PC-9 (cell line): ENCODE results near the gene LIME1. TPM values are rescaled to one million over a fixed set of nuclear protein-coding genes. Genes with fewer than 3 reads are reported as not detected.

Source experiments
- BruUV-seq: library from RNA; stranded (reverse); fragments of 400-500 nt; replicated peaks from 2 replicates; lab custom pipeline; 2021; lab: Mats Ljungman, UMichigan
- CTCF ChIA-PET: fragments of 300-600 bp; sonication (Branson Sonifier 250); formaldehyde crosslinking; loops from one replicate; lab custom pipeline; 2022; ENCODE audit warnings: antibody characterized with exemption; lab: Charles Lee
- POLR2A ChIA-PET: fragments of 300-600 bp; sonication (Branson Sonifier 250); formaldehyde crosslinking; loops from one replicate; lab custom pipeline; 2022; ENCODE audit warnings: antibody characterized with exemption; ENCODE audit not compliant: unreplicated experiment; lab: Charles Lee
- DNase-seq, 2 experiments: peaks; one replicate each; pipeline versions ENCODE4 v3.0.0 to v3.0.0-alpha.2; 2015 to 2022; ENCODE audit warnings: mixed read lengths in 1 of 2
- H2AFZ ChIP-seq: fragments of 200-600 bp; sonication (generic); 2 replicates; pipeline ENCODE4 v1.8.1; 2017; ENCODE audit warnings: antibody characterized with exemption
- H3F3A ChIP-seq: fragments of 200-600 bp; sonication (generic); 2 replicates; pipeline ENCODE4 v1.8.1; 2017; ENCODE audit warnings: antibody characterized with exemption, mild to moderate bottlenecking, low read depth; ENCODE audit not compliant: insufficient read depth
- H3K27ac ChIP-seq: fragments of 200-600 bp; sonication (generic); 2 replicates; pipeline ENCODE4 v1.6.1; 2016; ENCODE audit warnings: mixed run types
- H3K27me3 ChIP-seq: fragments of 200-600 bp; sonication (generic); 2 replicates; pipeline ENCODE4 v1.6.1; 2016; ENCODE audit warnings: low read depth, mixed run types; ENCODE audit not compliant: insufficient read depth
- H3K36me3 ChIP-seq: fragments of 200-600 bp; sonication (generic); 2 replicates; pipeline ENCODE4 v1.6.1; 2016; ENCODE audit warnings: low read depth, mixed run types
- H3K4me1 ChIP-seq: fragments of 200-600 bp; sonication (generic); replicated peaks from 2 replicates; pipeline ENCODE4 v1.6.1; 2016; ENCODE audit warnings: mixed run types; ENCODE audit not compliant: insufficient read depth
- H3K4me2 ChIP-seq: fragments of 200-600 bp; sonication (generic); 2 replicates; pipeline ENCODE4 v1.6.1; 2017; ENCODE audit warnings: mixed run types
- H3K4me3 ChIP-seq: fragments of 200-600 bp; sonication (generic); 2 replicates; pipeline ENCODE4 v1.6.1; 2016; ENCODE audit warnings: mixed run types
- H3K79me2 ChIP-seq: fragments of 200-600 bp; sonication (generic); 2 replicates; pipeline ENCODE4 v1.6.1; 2017; ENCODE audit warnings: low read depth, mixed run types
- H3K9me2 ChIP-seq: fragments of 200-600 bp; sonication (generic); 2 replicates; pipeline ENCODE4 v1.8.1; 2017; ENCODE audit warnings: mild to moderate bottlenecking; ENCODE audit not compliant: insufficient read depth
- H3K9me3 ChIP-seq: fragments of 200-600 bp; sonication (generic); 2 replicates; pipeline ENCODE4 v1.8.1; 2016; ENCODE audit warnings: low read depth; ENCODE audit not compliant: insufficient read depth
- H4K20me1 ChIP-seq: fragments of 200-600 bp; sonication (generic); 2 replicates; pipeline ENCODE4 v1.8.1; 2017; ENCODE audit not compliant: insufficient read depth
- EZH2 ChIP-seq: fragments of 200-600 bp; sonication (generic); IDR thresholded peaks from 2 replicates; pipeline ENCODE4 v1.8.0; 2017; ENCODE audit warnings: antibody characterized with exemption, low read depth
- intact Hi-C: fragments of 100-400 bp; cut with micrococcal nuclease; formaldehyde crosslinking; loops from one replicate; pipeline ENCODE4 v1.10.0; 2022; ENCODE audit not compliant: unreplicated experiment
- total RNA-seq: library from RNA; stranded (reverse); gene quantifications from 2 replicates; pipeline ENCODE4 v1.2.3, GENCODE V29; 2021
- TF ChIP-seq, protein P1 (sequence below): fragments of 200-600 bp; sonication (generic); conservative IDR thresholded peaks from 2 replicates; pipeline ENCODE4 v1.6.1; 2017; ENCODE audit warnings: mixed run types, antibody characterized with exemption, mild to moderate bottlenecking, moderate library complexity

LIME1 gene
- total RNA-seq, 1 experiment from 2014 or later, result 18.7 TPM

GRCh38 chr20:63740627-63741353, 4.3 kb downstream of the LIME1 start:
- no peak for TF ChIP-seq EZH2
- TF ChIP-seq, protein P1, sequence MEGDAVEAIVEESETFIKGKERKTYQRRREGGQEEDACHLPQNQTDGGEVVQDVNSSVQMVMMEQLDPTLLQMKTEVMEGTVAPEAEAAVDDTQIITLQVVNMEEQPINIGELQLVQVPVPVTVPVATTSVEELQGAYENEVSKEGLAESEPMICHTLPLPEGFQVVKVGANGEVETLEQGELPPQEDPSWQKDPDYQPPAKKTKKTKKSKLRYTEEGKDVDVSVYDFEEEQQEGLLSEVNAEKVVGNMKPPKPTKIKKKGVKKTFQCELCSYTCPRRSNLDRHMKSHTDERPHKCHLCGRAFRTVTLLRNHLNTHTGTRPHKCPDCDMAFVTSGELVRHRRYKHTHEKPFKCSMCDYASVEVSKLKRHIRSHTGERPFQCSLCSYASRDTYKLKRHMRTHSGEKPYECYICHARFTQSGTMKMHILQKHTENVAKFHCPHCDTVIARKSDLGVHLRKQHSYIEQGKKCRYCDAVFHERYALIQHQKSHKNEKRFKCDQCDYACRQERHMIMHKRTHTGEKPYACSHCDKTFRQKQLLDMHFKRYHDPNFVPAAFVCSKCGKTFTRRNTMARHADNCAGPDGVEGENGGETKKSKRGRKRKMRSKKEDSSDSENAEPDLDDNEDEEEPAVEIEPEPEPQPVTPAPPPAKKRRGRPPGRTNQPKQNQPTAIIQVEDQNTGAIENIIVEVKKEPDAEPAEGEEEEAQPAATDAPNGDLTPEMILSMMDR, result no peak
- Histone ChIP-seq H3K9me3 (no peaks in the 10 kb centered on the region), H4K20me1 (no peaks in the 10 kb centered on the region; the same call in 1 of the 2 replicates), H2AFZ (peak overlapping the region; percentile 46), H3F3A (peaks cover 44% of the 10 kb centered on the region), H3K27me3 (no peaks in the 10 kb centered on the region), H3K4me2 (peak overlapping the region; percentile 72), H3K79me2 (peaks cover 10% of the 10 kb centered on the region; the same call in 1 of the 2 replicates), H3K36me3 (no peaks in the 10 kb centered on the region), H3K9me2 (no peaks in the 10 kb centered on the region), H3K4me3 (peak overlapping the region; percentile 44), H3K4me1 (peaks cover 9% of the 10 kb centered on the region), H3K27ac (0 out of 2 replicates have a peak overlapping the region, but pooled peaks have one; percentile 13)
- ChIA-PET CTCF (interaction anchor here (0.8 to 1.3 kb wide), 2 partner anchors 99 to 123 kb away, joined by 3 to 18 read pairs; no protein-coding TSS in a partner anchor), POLR2A (interaction anchor here (0.5 to 1.0 kb wide), 6 partner anchors 33 to 646 kb away, joined by 3 to 5 read pairs (median 4); partner anchors contain the start of genes ARFRP1 and ZGPAT)
- peak; percentile 82 to 95 for DNase-seq
- BruUV-seq, result TSS peak; percentile 44
- intact Hi-C loops, result loop anchor here (1.0 to 2.0 kb wide), 2 partner anchors 125 to 204 kb away; partner anchors contain the start of genes PTK6 and TPD52L2

DNA sequence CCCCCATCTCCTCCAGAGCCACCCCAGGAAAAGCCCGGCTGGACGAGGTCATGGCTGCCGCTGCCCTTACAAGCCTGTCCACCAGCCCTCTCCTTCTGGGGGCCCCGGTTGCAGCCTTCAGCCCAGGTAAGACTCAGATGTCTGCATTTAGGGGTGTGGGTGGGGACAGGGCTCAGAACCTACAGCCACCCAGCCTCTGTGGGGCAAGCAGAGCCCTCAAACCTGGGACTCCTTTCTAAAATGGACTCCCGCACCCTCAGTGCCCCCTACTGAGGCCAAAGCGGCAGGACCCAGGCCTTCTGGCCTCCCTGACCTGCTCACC, 4.9 kb downstream of the LIME1 start:
- Histone ChIP-seq H3K27ac (no peak overlapping the region), H3K4me2 (peak overlapping the region; percentile 72), H3K4me3 (peak overlapping the region; percentile 44; the same call in 1 of the 2 replicates), H3K79me2 (peaks cover 10% of the 10 kb centered on the region; the same call in 1 of the 2 replicates), H4K20me1 (no peaks in the 10 kb centered on the region; the same call in 1 of the 2 replicates), H2AFZ (peak overlapping the region; percentile 46; the same call in 1 of the 2 replicates), H3K9me2 (no peaks in the 10 kb centered on the region), H3K27me3 (no peaks in the 10 kb centered on the region), H3K9me3 (no peaks in the 10 kb centered on the region), H3K36me3 (no peaks in the 10 kb centered on the region), H3F3A (peaks cover 42% of the 10 kb centered on the region), H3K4me1 (peaks cover 9% of the 10 kb centered on the region)
- no peak for TF ChIP-seq EZH2
- TF ChIP-seq, protein P1, result no peak
- intact Hi-C loops, result loop anchor here (1.0 to 2.0 kb wide), 2 partner anchors 124 to 205 kb away; partner anchors contain the start of genes PTK6 and TPD52L2
- ChIA-PET POLR2A (interaction anchor here (0.6 to 1.0 kb wide), 4 partner anchors 33 to 647 kb away, joined by 3 to 5 read pairs (median 4); partner anchors contain the start of genes ARFRP1 and ZGPAT), CTCF (interaction anchor here (1.3 kb wide), 1 partner anchor 100 kb away, joined by 18 read pairs; no protein-coding TSS in a partner anchor)
- no TSS peak for BruUV-seq
- DNase-seq, result no peak

DNA sequence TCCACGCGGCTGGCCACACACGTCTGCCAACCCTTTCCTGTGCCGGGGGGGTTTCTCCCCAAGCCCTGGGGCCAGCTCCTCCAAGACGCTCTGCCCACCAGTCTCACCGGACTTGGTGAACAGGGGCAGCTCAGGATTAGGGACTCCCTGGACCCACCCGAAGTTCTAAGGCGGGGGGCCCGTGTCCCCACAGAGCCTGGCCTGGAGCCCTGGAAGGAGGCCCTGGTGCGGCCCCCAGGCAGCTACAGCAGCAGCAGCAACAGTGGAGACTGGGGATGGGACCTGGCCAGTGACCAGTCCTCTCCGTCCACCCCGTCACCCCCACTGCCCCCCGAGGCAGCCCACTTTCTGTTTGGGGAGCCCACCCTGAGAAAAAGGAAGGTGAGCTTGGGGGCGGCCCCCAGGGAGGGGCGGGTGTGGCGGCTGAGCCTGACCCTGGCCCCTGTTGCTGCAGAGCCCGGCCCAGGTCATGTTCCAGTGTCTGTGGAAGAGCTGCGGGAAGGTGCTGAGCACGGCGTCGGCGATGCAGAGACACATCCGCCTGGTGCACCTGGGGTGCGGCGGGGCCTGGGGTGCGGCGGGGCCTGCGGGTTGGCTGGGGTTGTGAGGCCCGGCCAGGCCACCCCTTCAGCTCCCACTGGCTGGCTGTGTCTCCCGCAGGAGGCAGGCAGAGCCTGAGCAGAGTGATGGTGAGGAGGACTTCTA, 5.4 kb downstream of the LIME1 start:
- no peak for DNase-seq
- TF ChIP-seq, protein P1, result no peak
- no peak for TF ChIP-seq EZH2
- intact Hi-C loops, result loop anchor here (1.0 to 2.0 kb wide), 2 partner anchors 123 to 205 kb away; partner anchors contain the start of genes PTK6 and TPD52L2
- no TSS peak for BruUV-seq
- CTCF ChIA-PET, result interaction anchor here (1.3 kb wide), 1 partner anchor 100 kb away, joined by 18 read pairs; no protein-coding TSS in a partner anchor
- H3K36me3 ChIP-seq, result no peaks in the 10 kb centered on the region
- H4K20me1 ChIP-seq, result no peaks in the 10 kb centered on the region; the same call in 1 of the 2 replicates
- peaks cover 9% of the 10 kb centered on the region for H3K4me1 ChIP-seq
- no peaks in the 10 kb centered on the region for H3K9me2 ChIP-seq
- H3K4me2 ChIP-seq, result peak overlapping the region; percentile 72
- POLR2A ChIA-PET, result interaction anchor here (0.6 kb wide), 2 partner anchors 34 to 647 kb away, joined by 3 to 4 read pairs; partner anchors contain the start of genes ARFRP1 and ZGPAT
- H3F3A ChIP-seq, result peaks cover 37% of the 10 kb centered on the region
- no peak overlapping the region for H2AFZ ChIP-seq
- no peaks in the 10 kb centered on the region for H3K27me3 ChIP-seq
- no peaks in the 10 kb centered on the region for H3K9me3 ChIP-seq
- H3K79me2 ChIP-seq, result peaks cover 10% of the 10 kb centered on the region; the same call in 1 of the 2 replicates
- H3K4me3 ChIP-seq, result peak overlapping the region; percentile 44; the same call in 1 of the 2 replicates
- no peak overlapping the region for H3K27ac ChIP-seq
